Body of pancreas (tissue), 4 donors: ENCODE data around the gene AMPH. TPM values are rescaled to one million over a fixed set of nuclear protein-coding genes. Genes with fewer than 3 reads are reported as not detected.
"Not testable (repeated sequence)": the region's sequence is repeated elsewhere in the genome, so short reads cannot be mapped to it uniquely, and the experiment has no call there.

Experiments
- ATAC-seq: fragments of 150-250 bp; one replicate; pipeline ENCODE4 v1.9.1; 2016
- DNase-seq, 4 donors: peaks; one replicate each; pipeline ENCODE4 v3.0.0-alpha.2; 2019
- H3K27ac ChIP-seq, 4 donors: fragments of 200-600 bp; sonication (generic); 1 replicate in 3 of 4; 2 replicates in 1 of 4; pipeline versions ENCODE4 v1.5.1 to v1.6.1; 2016 to 2019; ENCODE audit warnings: mild to moderate bottlenecking in 1 of 4, mixed read lengths in 1 of 4, moderate library complexity in 1 of 4
- H3K27me3 ChIP-seq, 2 donors: fragments of 200-600 bp; sonication (generic); one replicate each; pipeline ENCODE4 v1.6.0; 2016; ENCODE audit warnings: mild to moderate bottlenecking in 1 of 2
- H3K36me3 ChIP-seq, 2 donors: fragments of 200-600 bp; sonication (generic); replicated peaks in 1 of 2; 2 replicates each; pipeline ENCODE4 v1.5.1; 2016; ENCODE audit warnings: low read depth in 2 of 2; ENCODE audit not compliant: insufficient read depth in 1 of 2
- H3K4me1 ChIP-seq: fragments of 200-600 bp; sonication (generic); one replicate; pipeline ENCODE4 v1.6.0; 2016
- H3K4me3 ChIP-seq, 2 donors: fragments of 200-600 bp; sonication (generic); 1 replicate in 1 of 2; 2 replicates in 1 of 2; pipeline ENCODE4 v1.5.1; 2016 to 2019
- H3K9me3 ChIP-seq, 3 donors: fragments of 200-600 bp; sonication (generic); 1 replicate in 2 of 3; 2 replicates in 1 of 3; pipeline ENCODE4 v1.5.1; 2016
- CTCF ChIP-seq, 7 experiments: fragments of 450-650 bp in 4 of 7; fragments of 200-600 bp in 3 of 7; sonication (generic) in 3 of 7; IDR thresholded peaks; one replicate each; pipeline ENCODE4 v1.5.1; 2016 to 2019; ENCODE audit warnings: antibody characterized with exemption in 7 of 7
- POLR2A ChIP-seq, 3 donors: fragments of 450-650 bp; IDR thresholded peaks; one replicate each; pipeline ENCODE4 v1.6.1; 2016; ENCODE audit warnings: antibody characterized with exemption in 3 of 3, mild to moderate bottlenecking in 2 of 3
- WGBS, 2 donors: methylation state at CpG; one replicate each; pipeline ENCODE4 v1.1.5; 2017; 5-methylcytosine and 5-hydroxymethylcytosine counted together
- intact Hi-C: fragments of 100-400 bp; cut with DNase I; formaldehyde crosslinking; loops from one replicate; pipeline ENCODE4 v1.15.1; 2023
- total RNA-seq, 2 donors: library from RNA; depleted of rRNA; stranded (reverse); fragments of >200 nt; gene quantifications; one replicate each; pipeline ENCODE4 v1.1.0, GENCODE V29; 2016

AMPH gene
- total RNA-seq, 2 donors from 2014 or later, result 2.6 to 14.2 TPM

- H3K4me1 ChIP-seq, ATAC-seq, H3K4me3 ChIP-seq, H3K27ac ChIP-seq, H3K9me3 ChIP-seq, intact Hi-C loops, H3K36me3 ChIP-seq, H3K27me3 ChIP-seq: not testable (repeated sequence)
- WGBS, 2 donors, result 44 to 86% methylated on average over 4 to 8 of the region's 8 CpGs
- peak in 3 of 4 donors; percentile 54 to 69 (median 55) for DNase-seq
- peak in 5 of 7 experiments; percentile 12 to 48 (median 35) for TF ChIP-seq CTCF (IDR thresholded peaks at IDR 0.05)
Observed at GRCh38 chr7:38354271-38354851, 276.8 kb downstream of the AMPH start.

DNA sequence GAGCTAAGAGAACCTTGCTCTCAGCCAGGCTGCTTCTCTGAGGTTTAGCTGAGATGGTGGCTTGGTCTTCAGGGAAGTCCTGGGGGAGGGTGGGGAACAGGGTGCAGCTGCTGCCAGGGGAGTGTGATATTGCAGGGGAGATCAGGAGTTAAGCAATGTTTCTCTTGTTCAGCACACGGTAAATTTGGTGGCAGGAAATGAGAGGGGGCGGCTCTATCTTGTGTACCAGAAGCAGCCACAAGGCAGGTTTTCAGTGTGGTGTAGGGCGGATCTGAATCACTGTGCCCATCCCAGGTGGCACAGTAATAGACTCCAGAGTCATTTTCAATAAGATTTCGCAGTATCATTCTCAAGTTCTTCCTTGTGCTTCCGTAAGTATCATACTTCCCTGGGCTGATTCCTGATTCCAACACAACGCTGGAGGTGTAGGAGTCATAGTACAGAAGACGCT lies 277.7 kb downstream of the AMPH start:
- ATAC-seq, H3K9me3 ChIP-seq, H3K36me3 ChIP-seq, H3K4me3 ChIP-seq, H3K4me1 ChIP-seq, H3K27me3 ChIP-seq, DNase-seq, H3K27ac ChIP-seq, intact Hi-C loops: not testable (repeated sequence)
- 70% methylated on average over 7 of the region's 7 CpGs; no CpG with 5 or more reads in 1 of the 2 donors for WGBS, 2 donors

- Histone ChIP-seq H3K36me3 (no peaks in the 10 kb centered on the region), H3K9me3 (no peaks in the 10 kb centered on the region), H3K27me3 (no peaks in the 10 kb centered on the region), H3K4me3 (no peak overlapping the region), H3K27ac (no peak overlapping the region), H3K4me1 (no peaks in the 10 kb centered on the region)
- no peak for TF ChIP-seq POLR2A (IDR thresholded peaks at IDR 0.05)
- no peak for TF ChIP-seq CTCF (IDR thresholded peaks at IDR 0.05)
- no peak for ATAC-seq
- 64 to 83% methylated on average over 4 of the region's 4 CpGs for WGBS, 2 donors
- no peak for DNase-seq
- intact Hi-C loops, result no loop called here
Observed at GRCh38 chr7:38351601-38352000, 279.6 kb downstream of the AMPH start.

- H3K4me1 ChIP-seq, H3K36me3 ChIP-seq, ATAC-seq, DNase-seq, H3K27me3 ChIP-seq, intact Hi-C loops, H3K27ac ChIP-seq, H3K4me3 ChIP-seq, H3K9me3 ChIP-seq: not testable (repeated sequence)
- WGBS, 2 donors, result 55 to 79% methylated on average over 3 of the region's 3 CpGs
Observed at GRCh38 chr7:38350777-38351176, 280.4 kb downstream of the AMPH start.

DNA sequence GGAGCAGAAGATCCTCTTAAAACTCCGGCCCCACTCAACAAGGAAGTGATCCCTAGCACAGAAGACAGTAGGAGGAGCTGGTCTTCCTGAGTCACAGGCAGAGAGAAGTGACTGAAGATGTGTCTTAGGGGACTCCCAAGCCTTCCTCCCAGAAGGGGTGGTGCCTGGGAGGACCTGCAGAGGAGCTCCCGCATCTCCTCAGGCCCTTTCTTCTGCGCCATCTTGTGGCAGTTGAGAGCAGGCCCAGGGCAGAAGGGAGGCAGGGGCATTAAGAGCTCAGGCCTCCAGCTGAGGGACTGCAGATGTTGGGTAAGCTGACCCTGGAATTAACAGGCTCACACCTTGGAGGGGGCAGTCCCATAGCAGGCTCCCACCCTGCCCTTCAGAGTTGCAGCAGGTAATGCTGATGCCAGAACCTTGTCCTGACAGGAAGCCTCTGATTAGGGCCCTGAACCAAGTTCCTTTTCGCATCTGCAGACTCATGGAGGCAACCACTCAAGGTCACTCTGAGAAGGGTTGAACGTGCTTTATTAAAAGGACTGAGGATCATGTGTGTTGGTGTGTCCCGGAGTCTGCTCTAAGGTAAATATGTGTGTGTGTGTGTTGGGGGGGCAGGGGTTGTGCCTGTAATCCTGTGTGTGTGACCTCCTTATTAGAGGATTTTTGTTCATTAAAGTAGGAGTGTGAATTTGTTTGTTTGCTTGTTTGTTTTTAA lies 281.1 kb downstream of the AMPH start:
- ATAC-seq, H3K4me3 ChIP-seq, intact Hi-C loops, H3K27me3 ChIP-seq, H3K36me3 ChIP-seq, H3K4me1 ChIP-seq, H3K9me3 ChIP-seq: not testable (repeated sequence)
- H3K27ac ChIP-seq, result peak overlapping the region in 1 of 4 donors; percentile 47
- WGBS, 2 donors, result 34 to 67% methylated on average over 1 to 6 of the region's 6 CpGs
- TF ChIP-seq CTCF (IDR thresholded peaks at IDR 0.05), result peak in 2 of 7 experiments; percentile 21 to 27
- DNase-seq, result peak in 2 of 4 donors; percentile 41 to 52

DNA sequence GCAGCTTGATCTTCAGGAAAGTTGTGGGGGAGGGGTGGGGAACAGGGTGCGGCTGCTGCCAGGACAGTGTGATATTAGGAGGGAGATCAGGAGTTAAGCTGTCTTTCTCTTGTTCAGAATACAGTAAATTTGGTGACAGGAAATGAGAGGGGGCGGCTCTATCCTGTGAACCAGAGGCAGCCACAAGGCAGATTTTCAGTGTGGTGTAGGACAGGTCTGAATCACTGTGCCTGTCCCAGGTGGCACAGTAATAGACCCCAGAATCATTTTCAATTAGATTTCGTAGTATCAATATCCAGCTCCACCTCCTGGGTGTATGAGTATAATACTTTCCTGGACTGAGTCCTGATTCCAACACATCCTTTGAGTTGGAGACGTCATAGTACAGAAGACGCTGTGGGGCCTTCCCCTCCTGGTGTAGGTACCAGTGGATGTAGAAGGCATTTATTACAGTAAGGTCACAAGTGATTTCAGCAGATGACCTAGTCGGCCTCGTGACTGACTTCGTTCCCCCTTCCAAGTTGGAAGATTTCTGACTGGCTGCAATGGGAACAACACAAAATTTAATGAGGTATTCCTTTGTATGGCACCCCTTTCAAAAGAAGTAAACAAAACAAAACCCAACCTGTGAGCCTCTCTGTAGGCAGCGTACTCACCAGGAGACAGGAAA lies 281.9 kb downstream of the AMPH start:
- intact Hi-C loops, H3K27me3 ChIP-seq, H3K9me3 ChIP-seq, H3K36me3 ChIP-seq, H3K4me3 ChIP-seq, DNase-seq, ATAC-seq, H3K4me1 ChIP-seq: not testable (repeated sequence)
- WGBS, 2 donors, result 67 to 71% methylated on average over 8 of the region's 9 CpGs
- peak overlapping the region in 1 of 4 donors; percentile 47 for H3K27ac ChIP-seq
